ENCODE measurements around the gene CD4.

The CD4 gene

DNA sequence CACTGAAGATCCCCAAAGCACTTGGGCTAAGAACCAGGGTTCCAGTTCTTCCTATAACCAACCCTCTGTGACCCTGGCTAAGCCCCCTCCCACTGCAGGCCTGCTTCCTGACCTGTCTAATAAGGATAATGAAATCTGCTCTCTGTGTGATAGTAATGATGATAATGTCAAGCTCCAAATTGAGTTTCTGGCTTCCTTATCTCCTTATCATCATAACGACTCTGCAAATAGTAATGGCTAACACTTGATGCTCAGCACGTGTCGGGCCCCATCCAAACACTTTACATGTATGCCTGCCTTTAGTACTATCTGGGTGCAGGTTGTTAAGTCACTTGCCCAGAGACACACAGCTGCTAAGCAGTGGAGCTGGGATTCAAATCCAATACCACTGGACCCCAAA is 27.3 kb downstream of the CD4 start:
- TF ChIP-seq, protein P1, sequence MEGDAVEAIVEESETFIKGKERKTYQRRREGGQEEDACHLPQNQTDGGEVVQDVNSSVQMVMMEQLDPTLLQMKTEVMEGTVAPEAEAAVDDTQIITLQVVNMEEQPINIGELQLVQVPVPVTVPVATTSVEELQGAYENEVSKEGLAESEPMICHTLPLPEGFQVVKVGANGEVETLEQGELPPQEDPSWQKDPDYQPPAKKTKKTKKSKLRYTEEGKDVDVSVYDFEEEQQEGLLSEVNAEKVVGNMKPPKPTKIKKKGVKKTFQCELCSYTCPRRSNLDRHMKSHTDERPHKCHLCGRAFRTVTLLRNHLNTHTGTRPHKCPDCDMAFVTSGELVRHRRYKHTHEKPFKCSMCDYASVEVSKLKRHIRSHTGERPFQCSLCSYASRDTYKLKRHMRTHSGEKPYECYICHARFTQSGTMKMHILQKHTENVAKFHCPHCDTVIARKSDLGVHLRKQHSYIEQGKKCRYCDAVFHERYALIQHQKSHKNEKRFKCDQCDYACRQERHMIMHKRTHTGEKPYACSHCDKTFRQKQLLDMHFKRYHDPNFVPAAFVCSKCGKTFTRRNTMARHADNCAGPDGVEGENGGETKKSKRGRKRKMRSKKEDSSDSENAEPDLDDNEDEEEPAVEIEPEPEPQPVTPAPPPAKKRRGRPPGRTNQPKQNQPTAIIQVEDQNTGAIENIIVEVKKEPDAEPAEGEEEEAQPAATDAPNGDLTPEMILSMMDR (IDR thresholded peaks at IDR 0.05; ENCODE audit: insufficient read depth, low read depth, low read length, missing control alignments): no peak
- H3K4me3 ChIP-seq (ENCODE audit: low read depth, low read length): no peak overlapping the region
- no peak for DNase-seq (ENCODE audit: low read depth)

DNA sequence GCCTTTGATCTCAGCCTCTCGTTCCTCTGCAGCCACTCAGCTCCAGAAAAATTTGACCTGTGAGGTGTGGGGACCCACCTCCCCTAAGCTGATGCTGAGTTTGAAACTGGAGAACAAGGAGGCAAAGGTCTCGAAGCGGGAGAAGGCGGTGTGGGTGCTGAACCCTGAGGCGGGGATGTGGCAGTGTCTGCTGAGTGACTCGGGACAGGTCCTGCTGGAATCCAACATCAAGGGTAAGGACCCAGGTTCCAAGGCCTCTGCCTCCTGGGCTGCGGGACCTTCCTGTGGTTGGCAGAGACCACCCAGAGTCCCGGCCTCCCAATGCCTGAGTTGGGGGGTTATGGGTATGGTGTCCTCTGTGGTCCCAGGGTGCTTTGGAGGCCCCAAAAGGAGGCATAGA is 27.8 kb downstream of the CD4 start:
- no peak for DNase-seq (ENCODE audit: low read depth)
- TF ChIP-seq, protein P1 (IDR thresholded peaks at IDR 0.05; ENCODE audit: insufficient read depth, low read depth, low read length, missing control alignments): no peak

DNA sequence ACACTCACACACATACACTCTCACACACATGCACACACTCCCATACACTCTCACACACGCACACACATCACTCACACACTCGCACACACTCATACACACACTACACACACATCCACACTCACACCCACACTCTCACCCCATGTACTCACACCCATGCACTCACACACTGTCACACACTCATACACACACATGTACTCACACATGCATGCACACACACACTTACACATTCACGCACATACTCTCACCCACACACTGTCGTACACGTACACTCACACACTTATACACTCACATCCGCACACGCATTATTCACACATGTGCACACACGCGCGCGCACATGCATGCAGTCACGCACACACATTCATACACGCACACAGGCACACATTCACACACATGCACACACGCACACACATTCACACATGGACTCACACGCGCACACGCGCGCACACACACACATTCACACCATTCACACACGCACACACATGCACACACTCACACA is 28.4 kb downstream of the CD4 start:
- no peak overlapping the region for H3K4me3 ChIP-seq (ENCODE audit: low read depth, low read length)
- DNase-seq (ENCODE audit: low read depth): no peak
- TF ChIP-seq, protein P1 (IDR thresholded peaks at IDR 0.05; ENCODE audit: insufficient read depth, low read depth, low read length, missing control alignments): no peak

More for the DNA sequence above, 27.8 kb downstream of the CD4 start:
- H3K4me3 ChIP-seq (ENCODE audit: low read depth, low read length): no peak overlapping the region

DNA sequence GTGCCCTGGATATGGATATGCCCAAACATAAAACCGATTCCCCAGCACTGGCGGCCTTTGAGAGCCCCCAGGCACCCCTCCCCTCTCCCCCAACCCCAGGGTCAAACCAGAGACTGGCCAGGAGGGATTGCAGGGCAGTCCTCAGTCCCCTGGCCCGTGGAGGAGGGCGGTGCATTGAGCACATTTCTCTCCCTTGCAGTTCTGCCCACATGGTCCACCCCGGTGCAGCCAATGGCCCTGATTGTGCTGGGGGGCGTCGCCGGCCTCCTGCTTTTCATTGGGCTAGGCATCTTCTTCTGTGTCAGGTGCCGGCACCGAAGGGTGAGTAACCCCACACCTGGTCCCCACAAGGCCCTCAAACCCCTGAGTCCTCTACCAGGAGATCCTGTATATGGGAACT is 28.9 kb downstream of the CD4 start:
- DNase-seq (ENCODE audit: low read depth): no peak
- no peak overlapping the region for H3K4me3 ChIP-seq (ENCODE audit: low read depth, low read length)
- TF ChIP-seq, protein P1 (IDR thresholded peaks at IDR 0.05; ENCODE audit: insufficient read depth, low read depth, low read length, missing control alignments): no peak

DNA sequence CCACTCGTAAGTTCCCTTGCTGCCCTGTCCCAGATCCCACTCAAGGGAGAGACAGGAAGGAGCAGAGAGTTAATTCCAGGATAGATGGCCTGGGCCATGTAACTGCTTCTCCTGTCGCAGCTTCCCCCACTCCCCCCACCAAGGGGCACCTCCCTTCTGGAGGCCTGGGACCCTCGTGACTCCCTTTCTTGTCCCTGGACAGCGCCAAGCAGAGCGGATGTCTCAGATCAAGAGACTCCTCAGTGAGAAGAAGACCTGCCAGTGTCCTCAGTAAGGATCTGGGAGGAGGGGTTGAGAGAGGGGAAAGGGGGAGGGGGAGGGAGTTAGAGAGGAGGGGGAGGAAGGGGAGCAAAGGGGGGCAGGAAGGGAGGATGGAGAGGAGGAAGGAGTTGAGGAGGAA is 29.3 kb downstream of the CD4 start:
- TF ChIP-seq, protein P1 (IDR thresholded peaks at IDR 0.05; ENCODE audit: insufficient read depth, low read depth, low read length, missing control alignments): no peak
- no peak overlapping the region for H3K4me3 ChIP-seq (ENCODE audit: low read depth, low read length)
- no peak for DNase-seq (ENCODE audit: low read depth)

DNA sequence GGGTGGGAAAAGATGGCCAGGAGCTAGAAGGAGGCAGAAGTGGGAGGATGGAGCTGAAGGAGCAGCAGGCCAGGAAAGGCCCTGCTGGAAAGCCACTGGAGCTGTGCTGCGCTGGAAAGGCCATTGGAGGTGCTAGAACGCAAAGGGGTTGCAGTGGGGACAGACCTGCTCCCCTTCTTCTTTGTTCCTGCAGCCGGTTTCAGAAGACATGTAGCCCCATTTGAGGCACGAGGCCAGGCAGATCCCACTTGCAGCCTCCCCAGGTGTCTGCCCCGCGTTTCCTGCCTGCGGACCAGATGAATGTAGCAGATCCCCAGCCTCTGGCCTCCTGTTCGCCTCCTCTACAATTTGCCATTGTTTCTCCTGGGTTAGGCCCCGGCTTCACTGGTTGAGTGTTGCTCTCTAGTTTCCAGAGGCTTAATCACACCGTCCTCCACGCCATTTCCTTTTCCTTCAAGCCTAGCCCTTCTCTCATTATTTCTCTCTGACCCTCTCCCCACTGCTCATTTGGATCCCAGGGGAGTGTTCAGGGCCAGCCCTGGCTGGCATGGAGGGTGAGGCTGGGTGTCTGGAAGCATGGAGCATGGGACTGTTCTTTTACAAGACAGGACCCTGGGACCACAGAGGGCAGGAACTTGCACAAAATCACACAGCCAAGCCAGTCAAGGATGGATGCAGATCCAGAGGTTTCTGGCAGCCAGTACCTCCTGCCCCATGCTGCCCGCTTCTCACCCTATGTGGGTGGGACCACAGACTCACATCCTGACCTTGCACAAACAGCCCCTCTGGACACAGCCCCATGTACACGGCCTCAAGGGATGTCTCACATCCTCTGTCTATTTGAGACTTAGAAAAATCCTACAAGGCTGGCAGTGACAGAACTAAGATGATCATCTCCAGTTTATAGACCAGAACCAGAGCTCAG is 30.0 kb downstream of the CD4 start:
- no peak overlapping the region for H3K4me3 ChIP-seq (ENCODE audit: low read depth, low read length)
- TF ChIP-seq, protein P1 (IDR thresholded peaks at IDR 0.05; ENCODE audit: insufficient read depth, low read depth, low read length, missing control alignments): no peak
- DNase-seq (ENCODE audit: low read depth): no peak
